GM12875 (cell line): ENCODE measurements around the gene MOV10L1.

Experiments used
- H3K4me3 ChIP-seq: one replicate; pipeline ENCODE4 v1.5.1; 2011; ENCODE audit warnings: low read depth, low read length, control low read depth
- CTCF ChIP-seq: IDR thresholded peaks from 2 replicates; pipeline ENCODE4 v1.5.1; 2011; ENCODE audit warnings: low read depth, mild to moderate bottlenecking, control low read depth, inconsistent platforms, low read length, moderate library complexity, borderline replicate concordance; ENCODE audit not compliant: insufficient read depth

Gene MOV10L1

GRCh38 chr22:50053861-50054260 lies 35.9 kb upstream of the MOV10L1 start:
- H3K4me3 ChIP-seq, result no peak overlapping the region
- no peak for TF ChIP-seq CTCF

DNA sequence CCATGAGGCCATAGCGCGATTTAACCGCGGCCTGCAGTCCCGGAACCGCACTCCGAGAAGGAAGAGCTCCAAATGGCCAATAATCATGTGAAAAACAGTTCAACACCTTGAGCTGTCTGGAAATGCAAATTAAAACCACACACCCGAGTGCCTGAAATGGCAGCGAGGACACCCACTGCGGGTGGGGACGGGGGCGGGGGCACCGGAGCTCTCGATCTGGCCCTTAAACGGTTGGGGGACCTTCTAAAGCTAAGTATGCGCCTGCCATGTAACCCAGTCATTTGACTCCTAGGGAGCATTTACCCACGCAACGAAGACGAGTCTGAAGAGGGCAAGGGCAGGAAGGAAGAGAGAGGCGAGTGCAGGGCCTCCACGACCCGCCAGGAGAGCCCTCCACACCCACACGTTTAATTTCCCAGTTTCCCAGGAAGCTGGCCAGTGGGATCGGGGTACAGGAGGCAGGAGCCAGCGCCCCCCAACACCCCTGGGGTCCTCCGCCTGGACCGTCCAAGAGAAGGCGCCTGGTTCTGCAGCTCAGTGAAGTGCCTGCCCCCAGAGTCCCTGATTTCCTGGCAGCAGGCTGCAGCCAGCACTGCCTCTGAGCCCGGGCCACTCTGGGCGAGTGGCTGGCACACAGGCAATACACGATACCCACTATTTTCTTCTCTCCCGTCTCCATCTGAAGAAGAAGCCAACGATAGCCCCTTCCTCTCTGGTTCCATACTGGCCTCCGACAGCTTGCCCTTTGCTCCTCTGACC lies 33.4 kb upstream of the MOV10L1 start:
- no peak overlapping the region for H3K4me3 ChIP-seq
- no peak for TF ChIP-seq CTCF

- no peak overlapping the region for H3K4me3 ChIP-seq
- TF ChIP-seq CTCF, result no peak
Observed at GRCh38 chr22:50057278-50058060, 32.3 kb upstream of the MOV10L1 start.

- no peak within 1 kb of the TSS for H3K4me3 ChIP-seq
- no peak for TF ChIP-seq CTCF
Observed at GRCh38 chr22:50058061-50058905, 31.5 kb upstream of the MOV10L1 start, which contains the start of gene TTLL8. Gene TTLL8 (minus strand): TSS chr22:50058298.

DNA sequence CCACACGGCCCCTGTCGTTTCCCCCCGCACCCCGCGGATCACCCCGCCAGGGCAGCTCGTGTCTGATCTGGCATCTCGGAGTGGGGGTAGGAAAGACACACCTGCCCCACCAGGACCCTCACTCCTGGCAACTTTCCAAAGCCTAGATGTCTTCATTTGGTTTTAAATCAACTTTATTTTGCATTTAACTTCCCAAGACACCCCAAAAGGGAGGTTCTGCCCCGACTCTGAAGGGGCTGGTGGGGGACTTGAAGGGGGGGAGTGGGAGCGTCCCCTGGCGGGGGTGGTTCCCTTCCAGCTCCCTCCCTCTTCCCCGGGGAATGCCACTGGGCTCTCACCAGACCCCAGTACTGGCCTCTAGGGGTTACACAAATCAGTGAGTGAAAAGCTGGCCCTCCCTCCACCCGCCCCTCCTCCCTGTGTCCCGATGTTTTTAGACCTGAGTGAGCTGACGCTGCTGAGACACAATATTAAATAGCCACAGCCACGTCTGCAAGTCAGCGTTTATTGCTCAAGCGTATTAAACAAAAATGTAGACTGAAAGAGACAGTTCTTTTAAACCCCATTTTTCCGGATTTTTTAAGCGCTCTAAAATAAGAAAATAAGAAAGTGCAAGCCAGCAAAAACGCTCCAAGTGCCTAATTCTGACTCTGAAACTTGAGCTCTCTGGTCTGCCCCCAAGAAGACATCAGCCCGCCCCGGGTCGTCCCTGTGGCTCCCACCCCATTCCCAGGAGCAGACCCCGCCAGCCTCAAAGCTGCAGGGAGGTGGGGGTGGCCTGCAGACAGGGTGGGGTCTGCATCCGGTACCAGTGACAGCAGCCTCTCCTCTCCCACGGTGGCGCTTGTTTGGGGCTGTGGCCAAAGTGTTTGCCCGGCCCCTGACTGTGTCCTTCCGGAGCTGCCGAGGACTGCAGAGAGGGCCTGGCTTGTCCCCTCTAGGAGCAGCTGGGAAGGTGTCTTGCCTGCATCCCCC lies 30.6 kb upstream of the MOV10L1 start:
- H3K4me3 ChIP-seq, result no peak overlapping the region
- no peak for TF ChIP-seq CTCF

GRCh38 chr22:50059881-50060262 lies 29.9 kb upstream of the MOV10L1 start:
- H3K4me3 ChIP-seq, result no peak overlapping the region
- TF ChIP-seq CTCF, result no peak
